HG02970 (cell line): ENCODE results near the gene SCAPER.
"Not testable (repeated sequence)": the region's sequence is repeated elsewhere in the genome, so short reads cannot be mapped to it uniquely, and the experiment has no call there.

Experiments used
- ATAC-seq: cut with Tn5 transposase; IDR thresholded peaks from one replicate; pipeline ENCODE4 v1.9.1; 2021; ENCODE audit warnings: mild to moderate bottlenecking, moderate library complexity, moderate number of reproducible peaks; ENCODE audit not compliant: unreplicated experiment, low FRiP score

Gene SCAPER

DNA sequence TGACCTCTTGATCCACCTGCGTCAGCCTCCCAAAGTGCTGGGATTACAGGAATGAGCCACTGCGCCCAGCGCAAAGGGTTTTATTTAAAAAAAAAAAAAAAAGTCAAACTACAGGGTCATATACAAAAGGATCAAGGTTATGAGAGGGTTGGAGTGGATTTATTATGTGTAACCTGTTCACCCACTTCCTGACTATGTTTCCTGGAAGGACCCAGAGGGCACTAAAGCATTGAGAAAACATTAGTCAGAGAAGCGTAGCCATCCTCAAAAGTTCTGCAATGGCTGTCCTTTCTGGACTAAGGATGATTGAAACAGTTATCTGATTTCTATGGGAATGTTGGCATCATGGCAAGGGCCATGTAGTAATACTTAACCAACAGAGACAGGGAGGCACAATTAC, 7.3 kb upstream of the SCAPER start:
- no peak for ATAC-seq

- no peak for ATAC-seq
These were observed 715 bp upstream of the SCAPER start for GRCh38 chr15:76905855-76906254.

DNA sequence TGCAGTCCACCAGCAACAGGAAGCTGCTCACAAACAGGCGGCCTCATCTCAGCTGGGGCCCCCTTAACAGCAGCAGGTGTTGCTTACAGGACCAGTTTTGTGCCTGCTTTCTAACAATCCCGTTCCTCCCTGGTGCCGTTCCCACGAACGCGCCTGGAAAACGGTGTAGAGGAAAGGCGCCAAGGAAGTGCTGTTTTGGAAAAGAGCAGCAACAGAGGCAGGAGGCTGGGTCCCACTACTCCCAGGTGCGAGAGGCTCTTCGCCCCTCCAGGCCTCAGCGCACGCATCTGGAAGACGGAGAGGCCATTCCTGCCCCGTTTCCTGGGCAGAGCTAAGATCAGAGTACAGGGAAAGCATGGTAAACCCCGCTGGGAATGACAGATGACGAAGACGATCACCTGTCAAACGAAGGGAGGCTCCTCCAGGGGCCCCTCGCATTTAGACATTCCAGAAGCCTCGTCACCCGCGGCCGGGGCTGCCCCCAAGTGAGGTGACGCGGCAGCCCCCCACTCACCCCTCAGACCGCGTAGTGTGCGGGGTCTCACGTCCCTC, 603 bp downstream of the SCAPER start:
- ATAC-seq = no peak

- no peak for ATAC-seq
These were observed 1.9 kb downstream of the SCAPER start for GRCh38 chr15:76903251-76903681.

GRCh38 chr15:76901965-76902364, 3.2 kb downstream of the SCAPER start:
- no peak for ATAC-seq

GRCh38 chr15:76899931-76900310, 5.2 kb downstream of the SCAPER start:
- ATAC-seq = not testable (repeated sequence)

GRCh38 chr15:76899176-76899930, 5.8 kb downstream of the SCAPER start:
- not testable (repeated sequence) for ATAC-seq

- ATAC-seq = no peak
These were observed 7.0 kb downstream of the SCAPER start for GRCh38 chr15:76898102-76898501.

- ATAC-seq = no peak
These were observed 11.0 kb downstream of the SCAPER start for GRCh38 chr15:76894174-76894573.

GRCh38 chr15:76892836-76893235, 12.3 kb downstream of the SCAPER start:
- ATAC-seq = not testable (repeated sequence)

- not testable (repeated sequence) for ATAC-seq
These were observed 17.6 kb downstream of the SCAPER start for GRCh38 chr15:76887280-76888141.

DNA sequence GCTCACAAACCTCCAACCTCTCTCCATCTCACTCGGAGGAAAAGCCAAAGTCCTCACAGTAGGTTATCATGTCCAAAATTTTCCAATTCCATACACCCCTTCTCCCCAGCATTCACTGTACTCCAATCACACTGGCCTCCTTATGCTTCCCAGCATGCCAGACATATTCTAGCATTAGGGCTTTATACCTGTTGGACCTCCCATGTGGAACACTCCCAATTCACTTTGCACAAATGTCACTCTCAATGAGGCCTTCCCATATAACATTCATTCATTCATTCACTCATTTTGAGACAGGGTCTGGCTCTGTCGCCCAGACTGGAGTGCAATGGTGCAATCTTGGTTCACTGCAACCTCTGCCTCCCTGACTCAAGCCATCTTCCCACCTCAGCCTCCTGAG, 19.9 kb downstream of the SCAPER start:
- ATAC-seq = no peak

- no peak for ATAC-seq
These were observed 29.2 kb downstream of the SCAPER start for GRCh38 chr15:76875911-76876310.

DNA sequence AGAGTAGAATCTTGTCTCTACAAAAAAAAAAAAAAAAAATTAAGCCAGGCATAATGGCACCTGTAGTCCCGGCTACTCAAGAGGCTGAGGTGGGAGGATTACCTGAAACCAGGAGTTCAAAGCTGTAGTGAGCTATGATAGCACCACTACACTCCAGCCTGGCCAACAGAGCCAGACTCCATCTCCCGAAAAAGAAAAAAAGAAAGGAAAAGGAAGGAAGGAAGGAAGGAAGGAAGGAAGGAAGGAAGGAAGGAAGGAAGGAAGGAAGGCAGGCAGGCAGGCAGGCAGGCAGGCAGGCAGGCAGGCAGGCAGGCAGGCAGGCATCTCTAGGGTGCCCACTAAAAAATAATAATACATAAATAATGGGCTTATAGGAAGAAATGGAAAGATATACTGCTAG, 32.1 kb downstream of the SCAPER start:
- ATAC-seq = not testable (repeated sequence)

- ATAC-seq = no peak
These were observed 33.2 kb downstream of the SCAPER start for GRCh38 chr15:76871930-76872329.

GRCh38 chr15:76868740-76869139, 36.4 kb downstream of the SCAPER start:
- ATAC-seq = no peak

DNA sequence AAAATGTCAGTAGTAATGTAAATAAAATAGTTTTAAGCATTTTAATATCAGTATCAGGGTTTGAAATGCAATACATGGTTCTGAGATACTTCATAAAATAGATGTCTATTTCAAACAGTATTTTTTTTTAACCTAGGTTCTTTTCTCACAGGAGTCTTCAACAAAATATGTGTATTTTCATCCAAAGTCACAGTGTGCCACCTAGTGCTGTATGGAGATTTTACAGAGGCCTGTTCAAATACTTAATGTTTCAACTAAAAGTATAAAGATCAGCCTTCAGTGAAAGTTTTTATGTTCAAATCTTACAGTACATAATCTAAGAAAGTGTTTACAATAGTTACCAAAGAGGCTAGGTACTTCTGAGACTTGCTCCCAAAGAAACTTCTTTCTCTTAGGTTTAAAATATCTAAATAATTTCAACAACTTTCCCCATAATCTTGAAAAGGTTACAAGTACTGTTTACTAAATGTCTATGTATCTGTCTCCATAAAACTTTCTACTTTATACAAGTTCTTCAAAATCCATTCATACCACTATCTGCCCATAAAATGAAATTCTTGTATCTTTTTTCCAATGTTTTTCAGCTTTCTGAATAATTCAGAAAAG, 38.3 kb downstream of the SCAPER start:
- no peak for ATAC-seq

- no peak for ATAC-seq
These were observed 39.1 kb downstream of the SCAPER start for GRCh38 chr15:76866008-76866407.

- ATAC-seq = no peak
These were observed 39.6 kb downstream of the SCAPER start for GRCh38 chr15:76865548-76865991.

GRCh38 chr15:76864586-76864985, 40.6 kb downstream of the SCAPER start:
- ATAC-seq = no peak

GRCh38 chr15:76863693-76864092, 41.4 kb downstream of the SCAPER start:
- no peak for ATAC-seq
